Measurements from ENCODE around the gene FAM20C. TPM values are rescaled to one million over a fixed set of nuclear protein-coding genes. Genes with fewer than 3 reads are reported as not detected.

Gene FAM20C
- total and polyA plus RNA-seq, 3 experiments from 2014 or later: 3.2 to 3.6 TPM; not detected in 1

DNA sequence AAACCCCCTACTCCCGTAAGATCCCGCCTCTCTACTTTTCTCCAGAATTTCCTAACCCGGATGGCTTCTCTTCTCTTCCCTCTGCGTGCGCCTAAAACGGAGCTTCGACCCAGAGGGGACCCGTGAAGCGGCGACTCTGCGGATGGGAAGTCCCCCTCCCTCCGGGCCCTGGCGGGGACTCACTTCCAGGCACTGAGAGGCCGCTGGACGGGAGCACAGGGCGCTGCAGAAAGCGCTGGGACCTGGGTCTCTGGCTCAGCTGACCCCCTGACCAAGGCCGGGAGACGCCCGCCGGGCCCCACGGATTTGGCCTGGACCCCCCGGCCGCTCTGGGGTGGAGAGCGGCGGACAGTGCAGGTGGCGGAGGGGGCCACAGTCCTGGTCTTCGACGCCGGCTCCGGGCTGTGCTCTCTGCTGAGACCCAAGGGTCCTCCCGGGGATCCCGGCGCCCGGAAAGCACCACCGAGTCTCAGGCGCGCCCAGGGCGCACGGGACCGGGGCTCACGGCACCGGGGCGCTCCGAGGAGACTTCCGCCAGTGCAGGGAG, 96.9 kb downstream of the FAM20C start:
- Histone ChIP-seq H3K27ac (ENCODE audit: low read depth, low read length) (no peak overlapping the region), H3K4me1 (ENCODE audit: insufficient read depth, low read length) (no peaks in the 10 kb centered on the region), H3K27me3 (ENCODE audit: insufficient read depth, low read length, poor library complexity, severe bottlenecking) (peaks cover 12% of the 10 kb centered on the region), H3K9me3 (ENCODE audit: low read length) (no peaks in the 10 kb centered on the region), H3K4me3 (ENCODE audit: low read length) (no peak overlapping the region), H3K36me3 (ENCODE audit: insufficient read depth, low read length) (no peaks in the 10 kb centered on the region)
- peaks cover 39 to 47% of the 10 kb centered on the region in 2 donors for H3K27me3 Mint-ChIP-seq
- H3K4me1 Mint-ChIP-seq: no peaks in the 10 kb centered on the region
- ChIA-PET CTCF (no interaction called here), POLR2A (no interaction called here)
- H3K36me3 Mint-ChIP-seq: no peaks in the 10 kb centered on the region
- no peak for DNase-seq
- H3K9me3 Mint-ChIP-seq: no peaks in the 10 kb centered on the region
- H3K4me3 Mint-ChIP-seq: no peak overlapping the region
- no peak overlapping the region for H3K27ac Mint-ChIP-seq

DNA sequence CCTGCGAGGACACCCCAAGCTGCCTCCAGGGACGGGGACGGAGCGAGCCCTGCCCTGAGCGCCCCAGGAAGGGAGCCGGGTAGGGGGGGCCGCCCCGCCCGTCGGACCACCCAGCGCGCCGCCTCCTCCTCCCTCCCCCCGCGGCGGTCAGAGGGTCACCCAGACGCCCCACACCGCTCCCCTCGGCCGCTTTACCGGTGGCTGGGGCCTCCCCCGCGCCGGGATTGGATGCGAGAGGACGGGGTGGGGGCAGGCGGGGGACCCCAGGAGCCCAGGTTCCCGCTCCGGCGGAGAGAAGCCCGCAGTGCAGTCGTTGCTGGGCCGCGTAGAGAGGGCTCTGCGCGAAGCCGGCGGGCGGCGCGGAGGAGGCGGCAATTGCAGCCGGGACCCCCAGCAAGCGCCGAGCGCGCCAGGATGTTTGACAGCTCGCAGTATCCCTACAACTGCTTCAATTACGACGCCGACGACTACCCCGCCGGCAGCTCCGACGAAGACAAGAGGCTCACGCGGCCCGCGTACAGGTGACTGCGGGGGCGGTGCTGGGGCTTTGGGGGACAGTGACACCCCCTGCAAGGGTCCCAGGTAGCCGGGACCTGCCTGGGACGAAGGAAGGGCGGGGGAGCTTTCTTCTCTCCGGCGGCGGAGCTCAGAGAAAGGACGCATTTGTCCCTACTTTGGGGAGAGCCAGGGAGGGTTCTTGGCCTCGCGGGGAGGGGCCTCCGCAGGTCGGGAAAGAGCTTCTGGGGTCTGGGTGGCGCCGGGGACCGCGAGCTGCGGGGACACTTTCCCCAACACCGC, 97.6 kb downstream of the FAM20C start, which contains the start of gene FOXL3:
Gene FOXL3, plus strand, starts transcription at position 415 of the 798 bp plus-strand sequence. Its CDS starts 0 bp downstream, at position 415.
- H3K4me1 Mint-ChIP-seq: no peaks in the 10 kb centered on the region
- H3K36me3 Mint-ChIP-seq: no peaks in the 10 kb centered on the region
- H3K27ac ChIP-seq (ENCODE audit: low read depth, low read length): no peak within 1 kb of the TSS
- DNase-seq: no peak
- no peak within 1 kb of the TSS for H3K4me3 ChIP-seq (ENCODE audit: low read length)
- no peaks in the 10 kb centered on the region for H3K36me3 ChIP-seq (ENCODE audit: insufficient read depth, low read length)
- ChIA-PET POLR2A (no interaction called here), CTCF (no interaction called here)
- H3K27ac Mint-ChIP-seq: no peak within 1 kb of the TSS
- peaks cover 12% of the 10 kb centered on the region for H3K27me3 ChIP-seq (ENCODE audit: insufficient read depth, low read length, poor library complexity, severe bottlenecking)
- H3K4me3 Mint-ChIP-seq: no peak within 1 kb of the TSS
- no peaks in the 10 kb centered on the region for H3K9me3 Mint-ChIP-seq
- H3K27me3 Mint-ChIP-seq: peaks cover 44 to 50% of the 10 kb centered on the region in 2 donors
- H3K9me3 ChIP-seq (ENCODE audit: low read length): no peaks in the 10 kb centered on the region
- no peaks in the 10 kb centered on the region for H3K4me1 ChIP-seq (ENCODE audit: insufficient read depth, low read length)

GRCh38 chr7:290554-291372, 98.4 kb downstream of the FAM20C start:
- Histone ChIP-seq H3K4me1 (ENCODE audit: insufficient read depth, low read length) (no peaks in the 10 kb centered on the region), H3K4me3 (ENCODE audit: low read length) (no peak overlapping the region), H3K27ac (ENCODE audit: low read depth, low read length) (no peak overlapping the region), H3K36me3 (ENCODE audit: insufficient read depth, low read length) (no peaks in the 10 kb centered on the region), H3K9me3 (ENCODE audit: low read length) (no peaks in the 10 kb centered on the region), H3K27me3 (ENCODE audit: insufficient read depth, low read length, poor library complexity, severe bottlenecking) (peaks cover 12% of the 10 kb centered on the region)
- H3K36me3 Mint-ChIP-seq: no peaks in the 10 kb centered on the region
- H3K9me3 Mint-ChIP-seq: no peaks in the 10 kb centered on the region
- H3K4me3 Mint-ChIP-seq: no peak overlapping the region
- ChIA-PET POLR2A (no interaction called here), CTCF (no interaction called here)
- H3K27ac Mint-ChIP-seq: no peak overlapping the region
- H3K4me1 Mint-ChIP-seq: no peaks in the 10 kb centered on the region
- peaks cover 39 to 44% of the 10 kb centered on the region in 2 donors for H3K27me3 Mint-ChIP-seq
- DNase-seq: no peak

DNA sequence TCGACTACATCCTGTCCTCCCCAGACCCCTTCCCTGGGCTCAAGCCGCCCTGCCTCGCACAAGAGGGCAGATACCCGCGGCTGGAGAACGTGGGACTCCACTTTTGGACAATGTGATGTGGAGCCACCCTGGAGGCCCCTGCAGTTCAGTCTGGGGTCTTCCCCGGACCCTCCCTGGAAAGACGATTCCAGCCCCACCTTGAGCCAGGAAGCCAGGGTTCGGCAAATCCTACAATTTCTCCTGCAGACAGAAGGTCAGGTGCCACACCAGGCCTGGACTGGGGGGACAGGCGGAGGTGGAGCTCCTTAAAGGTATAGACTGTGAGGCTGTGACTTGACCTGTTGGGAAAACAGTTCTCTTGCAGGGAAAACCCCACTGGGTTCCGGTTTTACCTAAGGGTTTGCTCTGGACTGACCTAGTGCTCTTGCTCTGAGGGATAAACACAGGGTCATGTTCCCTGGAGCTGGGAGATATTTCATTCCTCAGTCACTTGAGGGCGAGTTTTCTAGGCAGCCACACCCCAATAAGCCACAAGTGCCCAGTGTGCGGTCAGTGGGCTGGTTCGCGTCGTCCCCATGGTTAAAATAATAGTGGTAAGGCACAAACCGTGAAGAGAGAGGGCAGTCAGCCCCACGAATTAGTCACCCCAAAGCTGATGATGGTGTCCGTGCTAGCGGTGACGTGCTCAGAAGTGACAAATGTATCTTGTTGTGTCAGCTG, 99.2 kb downstream of the FAM20C start:
- ChIA-PET CTCF (no interaction called here), POLR2A (no interaction called here)
- no peaks in the 10 kb centered on the region for H3K4me1 ChIP-seq (ENCODE audit: insufficient read depth, low read length)
- no peak overlapping the region for H3K4me3 ChIP-seq (ENCODE audit: low read length)
- Mint-ChIP-seq H3K9me3 (no peaks in the 10 kb centered on the region), H3K4me3 (no peak overlapping the region), H3K4me1 (no peaks in the 10 kb centered on the region), H3K36me3 (no peaks in the 10 kb centered on the region), H3K27me3 (peaks cover 36 to 41% of the 10 kb centered on the region in 2 donors), H3K27ac (no peak overlapping the region)
- no peaks in the 10 kb centered on the region for H3K36me3 ChIP-seq (ENCODE audit: insufficient read depth, low read length)
- DNase-seq: no peak
- no peaks in the 10 kb centered on the region for H3K9me3 ChIP-seq (ENCODE audit: low read length)
- H3K27ac ChIP-seq (ENCODE audit: low read depth, low read length): no peak overlapping the region
- peaks cover 12% of the 10 kb centered on the region for H3K27me3 ChIP-seq (ENCODE audit: insufficient read depth, low read length, poor library complexity, severe bottlenecking)

GRCh38 chr7:292226-292625, 99.9 kb downstream of the FAM20C start:
- CTCF ChIA-PET: no interaction called here
- Histone ChIP-seq H3K4me1 (ENCODE audit: insufficient read depth, low read length) (no peaks in the 10 kb centered on the region), H3K4me3 (ENCODE audit: low read length) (no peak overlapping the region), H3K36me3 (ENCODE audit: insufficient read depth, low read length) (no peaks in the 10 kb centered on the region), H3K27me3 (ENCODE audit: insufficient read depth, low read length, poor library complexity, severe bottlenecking) (peaks cover 12% of the 10 kb centered on the region), H3K27ac (ENCODE audit: low read depth, low read length) (no peak overlapping the region), H3K9me3 (ENCODE audit: low read length) (no peaks in the 10 kb centered on the region)
- no peak overlapping the region for H3K27ac Mint-ChIP-seq
- no peaks in the 10 kb centered on the region for H3K9me3 Mint-ChIP-seq
- POLR2A ChIA-PET: no interaction called here
- no peak for DNase-seq
- H3K36me3 Mint-ChIP-seq: no peaks in the 10 kb centered on the region
- H3K4me1 Mint-ChIP-seq: no peaks in the 10 kb centered on the region
- peaks cover 35 to 41% of the 10 kb centered on the region in 2 donors for H3K27me3 Mint-ChIP-seq
- no peak overlapping the region for H3K4me3 Mint-ChIP-seq

GRCh38 chr7:292826-293225, 100.5 kb downstream of the FAM20C start:
- H3K27me3 ChIP-seq (ENCODE audit: insufficient read depth, low read length, poor library complexity, severe bottlenecking): peaks cover 12% of the 10 kb centered on the region
- Mint-ChIP-seq H3K27ac (no peak overlapping the region), H3K4me1 (no peaks in the 10 kb centered on the region), H3K4me3 (no peak overlapping the region), H3K36me3 (no peaks in the 10 kb centered on the region), H3K27me3 (peaks cover 31 to 36% of the 10 kb centered on the region in 2 donors), H3K9me3 (no peaks in the 10 kb centered on the region)
- CTCF ChIA-PET: no interaction called here
- no peak overlapping the region for H3K27ac ChIP-seq (ENCODE audit: low read depth, low read length)
- no peaks in the 10 kb centered on the region for H3K4me1 ChIP-seq (ENCODE audit: insufficient read depth, low read length)
- no peak overlapping the region for H3K4me3 ChIP-seq (ENCODE audit: low read length)
- H3K9me3 ChIP-seq (ENCODE audit: low read length): no peaks in the 10 kb centered on the region
- no peak for DNase-seq
- no peaks in the 10 kb centered on the region for H3K36me3 ChIP-seq (ENCODE audit: insufficient read depth, low read length)
- POLR2A ChIA-PET: no interaction called here

- DNase-seq: no peak
- Mint-ChIP-seq H3K36me3 (no peaks in the 10 kb centered on the region), H3K27ac (no peak overlapping the region), H3K27me3 (peaks cover 26 to 27% of the 10 kb centered on the region in 2 donors), H3K9me3 (no peaks in the 10 kb centered on the region), H3K4me3 (no peak overlapping the region), H3K4me1 (no peaks in the 10 kb centered on the region)
- H3K27ac ChIP-seq (ENCODE audit: low read depth, low read length): no peak overlapping the region
- H3K9me3 ChIP-seq (ENCODE audit: low read length): no peaks in the 10 kb centered on the region
- H3K4me3 ChIP-seq (ENCODE audit: low read length): no peak overlapping the region
- no peaks in the 10 kb centered on the region for H3K4me1 ChIP-seq (ENCODE audit: insufficient read depth, low read length)
- H3K27me3 ChIP-seq (ENCODE audit: insufficient read depth, low read length, poor library complexity, severe bottlenecking): peaks cover 12% of the 10 kb centered on the region
- no peaks in the 10 kb centered on the region for H3K36me3 ChIP-seq (ENCODE audit: insufficient read depth, low read length)
- ChIA-PET CTCF (no interaction called here), POLR2A (no interaction called here)
Measured at GRCh38 chr7:293681-294439, 101.5 kb downstream of the FAM20C start.
